22Rv1 (cell line): ENCODE results near the gene CDX1.

ENCODE experiments used
- CTCF ChIP-seq: fragments of 450-650 bp; IDR thresholded peaks from 2 replicates; pipeline ENCODE4 v1.5.1; 2017; ENCODE audit warnings: mild to moderate bottlenecking
- ZFX ChIP-seq: fragments of 450-650 bp; IDR thresholded peaks from 2 replicates; pipeline ENCODE4 v1.6.1; 2017; ENCODE audit warnings: antibody characterized with exemption, borderline replicate concordance

DNA sequence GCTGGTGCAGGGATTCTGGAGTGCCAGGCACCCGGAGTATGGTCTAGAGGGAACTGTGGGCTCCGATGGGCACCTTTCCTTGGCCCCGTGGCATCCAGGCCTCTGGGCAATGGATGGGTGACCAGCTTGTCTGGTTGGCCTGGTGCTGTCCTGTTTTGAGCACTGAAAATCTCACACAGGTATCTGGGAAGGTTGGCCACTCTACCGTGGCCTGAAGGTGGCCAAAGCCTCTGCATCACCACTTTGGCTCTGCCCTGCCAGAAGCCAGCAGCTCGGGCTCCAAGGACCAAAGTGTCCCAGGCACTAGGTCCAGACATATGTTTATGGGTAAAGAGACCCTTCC lies 52.1 kb downstream of the CDX1 start:
- TF ChIP-seq CTCF (no peak), ZFX (no peak)
